SU-DHL-6 (cell line): ENCODE data around the gene FGFR1OP2.

ENCODE experiments used
- CTCF ChIP-seq: fragments of 200-600 bp; sonication (generic); IDR thresholded peaks from one replicate; pipeline ENCODE4 v1.5.1; 2017; ENCODE audit warnings: antibody characterized with exemption, mild to moderate bottlenecking, low read length, moderate library complexity; ENCODE audit not compliant: insufficient read depth, poor library complexity, severe bottlenecking
- EZH2phosphoT487 ChIP-seq: fragments of 200-600 bp; sonication (generic), shearing (Covaris generic); conservative IDR thresholded peaks from 2 replicates; pipeline ENCODE4 v1.6.1; 2018; ENCODE audit warnings: mild to moderate bottlenecking, antibody characterized with exemption, low read length, moderate library complexity, mixed read lengths

- TF ChIP-seq CTCF (no peak), EZH2phosphoT487 (no peak)
Observed at GRCh38 chr12:26948309-26948708, 10.0 kb downstream of the FGFR1OP2 start.
